WTC11 (cell line): ENCODE results near the gene ABHD15. TPM values are rescaled to one million over a fixed set of nuclear protein-coding genes. Genes with fewer than 3 reads are reported as not detected.

ENCODE experiments used
- ATAC-seq: fragments of 200-7000 bp; cut with Tn5 transposase; 2 replicates; pipeline ENCODE4 v1.10.0; 2021; ENCODE audit warnings: mild to moderate bottlenecking, moderate library complexity
- CTCF ChIA-PET: fragments of 300-600 bp; sonication (Branson Sonifier 250); formaldehyde crosslinking; loops from one replicate; lab custom pipeline; 2021; ENCODE audit warnings: antibody characterized with exemption; lab: Charles Lee
- POLR2A ChIA-PET: fragments of 350-600 bp; sonication (Branson Sonifier 250); formaldehyde crosslinking; loops from one replicate; lab custom pipeline; 2021; ENCODE audit warnings: antibody characterized with exemption; lab: Charles Lee
- DNase-seq: peaks from one replicate; pipeline ENCODE4 v3.0.0; 2021; ENCODE audit warnings: low spot score
- H3K27ac Mint-ChIP-seq: 2 replicates; pipeline ENCODE4 v1.8.0; 2021; ENCODE audit warnings: mixed read lengths
- H3K27me3 Mint-ChIP-seq: 2 replicates; pipeline ENCODE4 v1.8.0; 2021; ENCODE audit warnings: low read depth, mild to moderate bottlenecking, moderate library complexity, mixed read lengths
- H3K36me3 Mint-ChIP-seq: 2 replicates; pipeline ENCODE4 v1.8.0; 2021; ENCODE audit warnings: mixed read lengths
- H3K4me1 Mint-ChIP-seq: 2 replicates; pipeline ENCODE4 v1.8.0; 2022; ENCODE audit warnings: mixed read lengths
- H3K4me3 Mint-ChIP-seq: 2 replicates; pipeline ENCODE4 v1.8.0; 2021; ENCODE audit warnings: mild to moderate bottlenecking, moderate library complexity, mixed read lengths
- H3K9me3 Mint-ChIP-seq: 2 replicates; pipeline ENCODE4 v1.8.0; 2021; ENCODE audit warnings: mixed read lengths
- CTCF ChIP-seq: fragments of 200-600 bp; IDR thresholded peaks from 2 replicates; pipeline ENCODE4 v1.8.0; 2022; ENCODE audit warnings: antibody characterized with exemption
- ELF4 ChIP-seq: sonication (generic); formaldehyde crosslinking; IDR thresholded peaks from 2 replicates; pipeline ENCODE4 v1.8.1; 2022; ENCODE audit warnings: low read depth, mild to moderate bottlenecking, moderate library complexity, missing genetic modification reagents
- ESRRA ChIP-seq: sonication (generic); formaldehyde crosslinking; IDR thresholded peaks from 2 replicates; pipeline ENCODE4 v1.8.1; 2022; ENCODE audit warnings: mild to moderate bottlenecking, missing genetic modification reagents, borderline replicate concordance
- ETV6 ChIP-seq: sonication (generic); formaldehyde crosslinking; IDR thresholded peaks from 2 replicates; pipeline ENCODE4 v1.8.1; 2022; ENCODE audit warnings: mild to moderate bottlenecking, missing genetic modification reagents
- FOXK1 ChIP-seq: sonication (generic); formaldehyde crosslinking; IDR thresholded peaks from 2 replicates; pipeline ENCODE4 v1.8.0; 2022; ENCODE audit warnings: mild to moderate bottlenecking, moderate library complexity, missing genetic modification reagents
- MXD4 ChIP-seq: fragments of 250-450 bp; sonication (Bioruptor Pico); IDR thresholded peaks from 2 replicates; pipeline ENCODE4 v1.8.0; 2021; ENCODE audit warnings: mild to moderate bottlenecking, moderate library complexity, borderline replicate concordance
- NFE2L1 ChIP-seq: sonication (generic); formaldehyde crosslinking; IDR thresholded peaks from 2 replicates; pipeline ENCODE4 v1.8.1; 2023; ENCODE audit warnings: missing genetic modification reagents
- RELA ChIP-seq: sonication (generic); formaldehyde crosslinking; IDR thresholded peaks from 2 replicates; pipeline ENCODE4 v1.8.1; 2022; ENCODE audit warnings: missing genetic modification reagents, mild to moderate bottlenecking, borderline replicate concordance
- SMAD3 ChIP-seq: sonication (generic); formaldehyde crosslinking; IDR thresholded peaks from 2 replicates; pipeline ENCODE4 v1.8.0; 2022; ENCODE audit warnings: missing genetic modification reagents, mild to moderate bottlenecking, borderline replicate concordance
- SOX15 ChIP-seq: fragments of 250-450 bp; sonication (Bioruptor Pico); IDR thresholded peaks from 2 replicates; pipeline ENCODE4 v1.9.0; 2021; ENCODE audit warnings: mild to moderate bottlenecking
- TEAD4 ChIP-seq: sonication (generic); formaldehyde crosslinking; IDR thresholded peaks from 2 replicates; pipeline ENCODE4 v1.8.0; 2022; ENCODE audit warnings: mild to moderate bottlenecking, missing genetic modification reagents
- USF1 ChIP-seq: sonication (generic); formaldehyde crosslinking; IDR thresholded peaks from 2 replicates; pipeline ENCODE4 v1.8.0; 2022; ENCODE audit warnings: mild to moderate bottlenecking, missing genetic modification reagents
- ZNF263 ChIP-seq: sonication (generic); formaldehyde crosslinking; IDR thresholded peaks from 2 replicates; pipeline ENCODE4 v1.8.1; 2022; ENCODE audit warnings: low read depth, mild to moderate bottlenecking, moderate library complexity, missing genetic modification reagents
- total RNA-seq: library from RNA; stranded (reverse); gene quantifications from 3 replicates; pipeline ENCODE4 v1.2.3, GENCODE V29; 2021
- TF ChIP-seq, protein P1 (sequence below): sonication (generic); formaldehyde crosslinking; IDR thresholded peaks from 2 replicates; pipeline ENCODE4 v1.8.1; 2022; ENCODE audit warnings: missing genetic modification reagents, borderline replicate concordance
- TF ChIP-seq, protein P2 (sequence below): sonication (generic); formaldehyde crosslinking; IDR thresholded peaks from 2 replicates; pipeline ENCODE4 v1.8.1; 2022; ENCODE audit warnings: mild to moderate bottlenecking, moderate library complexity, missing genetic modification reagents
- TF ChIP-seq, protein P3 (sequence below): fragments of 250-450 bp; sonication (Bioruptor Pico); IDR thresholded peaks from 2 replicates; pipeline ENCODE4 v1.8.0; 2021; ENCODE audit warnings: mild to moderate bottlenecking

ABHD15 gene
- total RNA-seq, 1 experiment from 2014 or later = 2.8 TPM

DNA sequence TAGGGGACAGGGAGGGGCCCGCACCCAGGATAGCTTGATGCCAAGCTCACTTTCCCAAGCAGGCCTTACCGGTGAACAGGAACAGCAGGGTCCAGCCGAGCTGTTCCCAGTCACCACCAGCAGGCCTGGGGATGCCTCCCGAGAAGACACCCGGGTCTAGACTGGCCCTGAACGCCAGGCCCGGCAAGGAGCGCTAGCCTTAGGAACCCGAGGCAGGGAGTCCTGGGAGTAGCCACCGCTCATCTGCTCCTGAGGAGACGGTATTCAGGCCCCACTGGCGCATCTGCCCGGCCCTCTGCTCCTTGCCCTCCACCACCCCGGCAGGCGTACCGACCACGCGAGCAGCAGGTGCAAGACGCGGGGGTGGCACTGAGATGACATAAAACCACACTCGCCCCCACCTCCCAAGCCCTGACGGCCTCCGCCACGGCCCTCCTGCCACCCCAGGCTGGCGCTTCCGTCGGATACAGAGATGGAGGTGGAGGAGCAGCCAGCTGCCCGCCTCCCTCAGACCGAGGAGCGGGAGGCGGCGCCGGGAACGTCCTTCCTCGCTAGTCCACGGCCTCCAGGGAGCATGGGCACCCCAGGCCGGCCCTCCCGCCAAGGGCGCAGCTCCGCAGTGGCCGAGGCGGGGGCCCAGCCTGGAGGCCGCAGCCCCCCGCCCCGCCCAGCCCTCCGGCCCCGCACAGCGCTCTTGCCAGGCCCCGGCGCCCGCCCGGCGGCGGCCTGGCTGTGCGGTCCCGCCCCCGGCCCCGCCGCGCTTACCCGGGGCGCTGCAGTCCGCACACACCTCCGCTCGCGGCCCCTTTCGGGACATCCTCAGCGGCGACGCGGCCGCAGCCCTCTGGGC lies 21.9 kb upstream of the ABHD15 start:
- H3K9me3 Mint-ChIP-seq = no peaks in the 10 kb centered on the region
- peaks cover 56% of the 10 kb centered on the region for H3K4me1 Mint-ChIP-seq
- ATAC-seq = no peak
- CTCF ChIA-PET = interaction anchor here (0.8 to 1.9 kb wide), 11 partner anchors 9 to 443 kb away, joined by 3 to 25 read pairs (median 4); partner anchors contain the start of genes ABHD15 and TP53I13
- H3K27me3 Mint-ChIP-seq = peaks cover 4% of the 10 kb centered on the region; the same call in 1 of the 2 replicates
- TF ChIP-seq ETV6 (0 out of 2 replicates have a peak, but pooled peaks have one; percentile 40), FOXK1 (CRISPR knock-in tag) (0 out of 2 replicates have a peak, but pooled peaks have one; percentile 20)
- TF ChIP-seq, protein P1, sequence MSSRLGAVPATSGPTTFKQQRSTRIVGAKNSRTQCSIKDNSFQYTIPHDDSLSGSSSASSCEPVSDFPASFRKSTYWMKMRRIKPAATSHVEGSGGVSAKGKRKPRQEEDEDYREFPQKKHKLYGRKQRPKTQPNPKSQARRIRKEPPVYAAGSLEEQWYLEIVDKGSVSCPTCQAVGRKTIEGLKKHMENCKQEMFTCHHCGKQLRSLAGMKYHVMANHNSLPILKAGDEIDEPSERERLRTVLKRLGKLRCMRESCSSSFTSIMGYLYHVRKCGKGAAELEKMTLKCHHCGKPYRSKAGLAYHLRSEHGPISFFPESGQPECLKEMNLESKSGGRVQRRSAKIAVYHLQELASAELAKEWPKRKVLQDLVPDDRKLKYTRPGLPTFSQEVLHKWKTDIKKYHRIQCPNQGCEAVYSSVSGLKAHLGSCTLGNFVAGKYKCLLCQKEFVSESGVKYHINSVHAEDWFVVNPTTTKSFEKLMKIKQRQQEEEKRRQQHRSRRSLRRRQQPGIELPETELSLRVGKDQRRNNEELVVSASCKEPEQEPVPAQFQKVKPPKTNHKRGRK (CRISPR knock-in tag) = no peak
- TF ChIP-seq, all 79 proteins: peak for 2
- POLR2A ChIA-PET = no interaction called here
- Mint-ChIP-seq H3K4me3 (peak overlapping the region; percentile 79), H3K36me3 (no peaks in the 10 kb centered on the region), H3K27ac (no peak overlapping the region)
- no peak for DNase-seq

- H3K27ac Mint-ChIP-seq = no peak overlapping the region
- no peaks in the 10 kb centered on the region for H3K9me3 Mint-ChIP-seq
- POLR2A ChIA-PET = no interaction called here
- H3K27me3 Mint-ChIP-seq = peaks cover 4% of the 10 kb centered on the region; the same call in 1 of the 2 replicates
- H3K4me1 Mint-ChIP-seq = peaks cover 57% of the 10 kb centered on the region
- ATAC-seq (no peak), DNase-seq (no peak)
- H3K4me3 Mint-ChIP-seq = peak overlapping the region; percentile 79
- CTCF ChIA-PET = interaction anchor here (0.6 to 1.9 kb wide), 12 partner anchors 9 to 443 kb away, joined by 3 to 25 read pairs (median 4); partner anchors contain the start of genes ABHD15 and TP53I13
- peaks cover 7% of the 10 kb centered on the region; the same call in 1 of the 2 replicates for H3K36me3 Mint-ChIP-seq
- TF ChIP-seq RELA (CRISPR knock-in tag) = no peak
- TF ChIP-seq, protein P2, sequence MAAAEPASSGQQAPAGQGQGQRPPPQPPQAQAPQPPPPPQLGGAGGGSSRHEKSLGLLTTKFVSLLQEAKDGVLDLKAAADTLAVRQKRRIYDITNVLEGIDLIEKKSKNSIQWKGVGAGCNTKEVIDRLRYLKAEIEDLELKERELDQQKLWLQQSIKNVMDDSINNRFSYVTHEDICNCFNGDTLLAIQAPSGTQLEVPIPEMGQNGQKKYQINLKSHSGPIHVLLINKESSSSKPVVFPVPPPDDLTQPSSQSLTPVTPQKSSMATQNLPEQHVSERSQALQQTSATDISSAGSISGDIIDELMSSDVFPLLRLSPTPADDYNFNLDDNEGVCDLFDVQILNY (CRISPR knock-in tag) = no peak
- TF ChIP-seq ELF4 (CRISPR knock-in tag) = no peak
- no peak for TF ChIP-seq ESRRA (CRISPR knock-in tag)
- TF ChIP-seq USF1 (CRISPR knock-in tag) = no peak
- no peak for TF ChIP-seq NFE2L1 (CRISPR knock-in tag)
- TF ChIP-seq, protein P3, sequence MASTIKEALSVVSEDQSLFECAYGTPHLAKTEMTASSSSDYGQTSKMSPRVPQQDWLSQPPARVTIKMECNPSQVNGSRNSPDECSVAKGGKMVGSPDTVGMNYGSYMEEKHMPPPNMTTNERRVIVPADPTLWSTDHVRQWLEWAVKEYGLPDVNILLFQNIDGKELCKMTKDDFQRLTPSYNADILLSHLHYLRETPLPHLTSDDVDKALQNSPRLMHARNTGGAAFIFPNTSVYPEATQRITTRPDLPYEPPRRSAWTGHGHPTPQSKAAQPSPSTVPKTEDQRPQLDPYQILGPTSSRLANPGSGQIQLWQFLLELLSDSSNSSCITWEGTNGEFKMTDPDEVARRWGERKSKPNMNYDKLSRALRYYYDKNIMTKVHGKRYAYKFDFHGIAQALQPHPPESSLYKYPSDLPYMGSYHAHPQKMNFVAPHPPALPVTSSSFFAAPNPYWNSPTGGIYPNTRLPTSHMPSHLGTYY = no peak
- no peak for TF ChIP-seq SOX15
- no peak for TF ChIP-seq TEAD4
- no peak for TF ChIP-seq CTCF
- TF ChIP-seq MXD4 = no peak
- TF ChIP-seq ZNF263 (CRISPR knock-in tag) = no peak
- TF ChIP-seq SMAD3 (CRISPR knock-in tag) = no peak
Observed at GRCh38 chr17:29588017-29588561, 21.3 kb upstream of the ABHD15 start.
